Adrenal gland (tissue), 12 donors: ENCODE results near the gene GPATCH3. TPM values are rescaled to one million over a fixed set of nuclear protein-coding genes. Genes with fewer than 3 reads are reported as not detected.
A peak's percentile ranks its signal among the peaks of the same experiment; 100 is the strongest.

Experiments used
- DNase-seq, 7 donors: peaks; one replicate each; pipeline ENCODE4 v3.0.0-alpha.2; 2019 to 2020
- H3K27ac ChIP-seq, 5 donors: fragments of 200-600 bp; sonication (generic) in 4 of 5; 1 replicate in 3 of 5; 2 replicates in 2 of 5; pipeline versions ENCODE4 v1.5.1 to v1.8.0; 2016 to 2020; ENCODE audit warnings: mild to moderate bottlenecking in 1 of 5
- H3K27me3 ChIP-seq: fragments of 200-600 bp; 2 replicates; pipeline ENCODE4 v1.8.0; 2021
- H3K36me3 ChIP-seq, 2 donors: fragments of 200-600 bp; replicated peaks in 1 of 2; 1 replicate in 1 of 2; 2 replicates in 1 of 2; pipeline versions ENCODE4 v1.5.1 to v1.8.0; 2018 to 2022
- H3K4me1 ChIP-seq, 2 donors: fragments of 200-600 bp; replicated peaks in 1 of 2; 1 replicate in 1 of 2; 2 replicates in 1 of 2; pipeline versions ENCODE4 v1.5.1 to v1.8.0; 2018 to 2021
- H3K4me3 ChIP-seq, 4 donors: fragments of 200-600 bp; sonication (generic) in 3 of 4; one replicate each; pipeline ENCODE4 v1.5.1; 2016 to 2018
- H3K9me3 ChIP-seq, 3 donors: fragments of 200-600 bp; sonication (generic) in 1 of 3; replicated peaks in 1 of 3; 1 replicate in 2 of 3; 2 replicates in 1 of 3; pipeline versions ENCODE4 v1.5.1 to v1.8.0; 2016 to 2021
- CTCF ChIP-seq, 6 experiments: fragments of 450-650 bp in 4 of 6; fragments of 200-600 bp in 2 of 6; sonication (generic) in 1 of 6; IDR thresholded peaks; 1 replicate in 5 of 6; 2 replicates in 1 of 6; pipeline versions ENCODE4 v1.5.1 to v1.8.0; 2016 to 2021; ENCODE audit warnings: antibody characterized with exemption in 6 of 6, mild to moderate bottlenecking in 2 of 6, moderate library complexity in 1 of 6
- POLR2A ChIP-seq, 2 donors: fragments of 450-650 bp; IDR thresholded peaks; one replicate each; pipeline ENCODE4 v1.6.1; 2017; ENCODE audit warnings: antibody characterized with exemption in 2 of 2, mild to moderate bottlenecking in 2 of 2, moderate library complexity in 1 of 2
- WGBS, 4 donors: extraction: QIAGEN DNeasy Blood & Tissue Kit in 2 of 4; methylation state at CpG; one replicate each; pipeline versions ENCODE4 v1.1.5 to v1.1.7; 2013 to 2017; 5-methylcytosine and 5-hydroxymethylcytosine counted together
- intact Hi-C, 2 donors: fragments of 100-400 bp; cut with DNase I; formaldehyde crosslinking; loops; one replicate each; pipeline versions ENCODE4 v1.14.1 to v1.15.0; 2022 to 2023
- polyA plus RNA-seq, 3 donors: library from polyadenylated mRNA; stranded (reverse); fragments of 200-250 nt in 2 of 3; fragments of 350-450 nt in 1 of 3; fragmentation: Illumina TruSeq in 1 of 3; extraction: RNeasy Lipid Tissue Mini Kit (QIAGEN cat#74804) in 1 of 3; gene quantifications; one replicate each; pipeline ENCODE4 v1.2.3, GENCODE V29; 2013 to 2014
- total RNA-seq, 9 donors: library from RNA; depleted of rRNA in 4 of 9; stranded (reverse); fragments of >200 nt in 4 of 9; fragments of 120-200 nt in 1 of 9; fragmentation: NEBNext Ultra II Directional in 1 of 9; extraction: Animal tissue kit (Norgen Biotek cat#: 25700) in 1 of 9; gene quantifications; one replicate each; pipeline versions ENCODE4 v1.1.0 to v1.2.4, GENCODE V29; 2013 to 2023
- donor health status: healthy with polysubstance abuse.
- donor health status: Bipolar disorder and iron deficiency.
- donor health status: DM: yes; HTN: yes; CAD: no.
- donor health status: DM: no; HTN: no; CAD: no.
- donor health status: DM: no; HTN: no; CAD: no.
- donor health status: DM: yes; HTN: yes; CAD: no.

The GPATCH3 gene
- total and polyA plus RNA-seq, 12 donors: 9.2 to 36.7 (median 15.7) TPM

- peak; percentile 97 to 99 (median 98) for DNase-seq
- TF ChIP-seq POLR2A (IDR thresholded peaks at IDR 0.05) (peak; percentile 53 to 88), CTCF (IDR thresholded peaks at IDR 0.05) (no peak)
- Histone ChIP-seq H3K4me3 (peak overlapping the region in 3 of 4 donors; percentile 18 to 58 (median 56)), H3K27ac (peak overlapping the region; percentile 95 to 99 (median 97)), H3K9me3 (no peaks in the 10 kb centered on the region), H3K27me3 (no peaks in the 10 kb centered on the region), H3K4me1 (peaks cover 4 to 5% of the 10 kb centered on the region in 2 donors), H3K36me3 (no peaks in the 10 kb centered on the region)
- intact Hi-C loops: no loop called here
- WGBS, 4 donors: 0 to 1% (median 0%) methylated on average over 8 to 75 of the region's 75 CpGs
These were observed 35.4 kb downstream of the GPATCH3 start for GRCh38 chr1:26864610-26865480.

- no peaks in the 10 kb centered on the region for H3K27me3 ChIP-seq
- TF ChIP-seq POLR2A (IDR thresholded peaks at IDR 0.05) (no peak), CTCF (IDR thresholded peaks at IDR 0.05) (no peak)
- WGBS, 4 donors: 73 to 89% (median 80%) methylated on average over 10 to 20 of the region's 20 CpGs
- no peak for DNase-seq
- peaks cover 4 to 5% of the 10 kb centered on the region in 2 donors for H3K4me1 ChIP-seq
- no peaks in the 10 kb centered on the region for H3K9me3 ChIP-seq
- H3K27ac ChIP-seq: peak overlapping the region in 1 of 5 donors; percentile 97
- H3K4me3 ChIP-seq: no peak overlapping the region
- intact Hi-C loops: no loop called here
- H3K36me3 ChIP-seq: no peaks in the 10 kb centered on the region
These were observed 36.6 kb downstream of the GPATCH3 start for GRCh38 chr1:26863685-26864077.

- Histone ChIP-seq H3K4me1 (peaks cover 4 to 5% of the 10 kb centered on the region in 2 donors), H3K27me3 (no peaks in the 10 kb centered on the region), H3K9me3 (no peaks in the 10 kb centered on the region), H3K27ac (peak within 1 kb of the TSS in 1 of 5 donors; percentile 97), H3K36me3 (no peaks in the 10 kb centered on the region), H3K4me3 (no peak within 1 kb of the TSS)
- no peak for DNase-seq
- intact Hi-C loops: no loop called here
- WGBS, 4 donors: 83 to 88% (median 86%) methylated on average over 29 to 37 of the region's 37 CpGs
- TF ChIP-seq POLR2A (IDR thresholded peaks at IDR 0.05) (no peak), CTCF (IDR thresholded peaks at IDR 0.05) (no peak)
These were observed 37.2 kb downstream of the GPATCH3 start, which contains the start of gene SFN for GRCh38 chr1:26862781-26863684. TSS of gene SFN (plus strand) at chr1:26863149. CDS start at chr1:26863213, 64 bp downstream.

GRCh38 chr1:26861889-26862378, 38.3 kb downstream of the GPATCH3 start:
- intact Hi-C loops: no loop called here
- WGBS, 4 donors: 86 to 92% (median 89%) methylated on average over 7 of the region's 7 CpGs
- TF ChIP-seq POLR2A (IDR thresholded peaks at IDR 0.05) (no peak), CTCF (IDR thresholded peaks at IDR 0.05) (no peak)
- H3K9me3 ChIP-seq: no peaks in the 10 kb centered on the region
- no peak overlapping the region for H3K4me3 ChIP-seq
- H3K4me1 ChIP-seq: peaks cover 4 to 5% of the 10 kb centered on the region in 2 donors
- H3K27me3 ChIP-seq: no peaks in the 10 kb centered on the region
- no peaks in the 10 kb centered on the region for H3K36me3 ChIP-seq
- no peak for DNase-seq
- no peak overlapping the region for H3K27ac ChIP-seq
